Loucy (cell line): ENCODE data around the gene ARMC9.

Experiments used
- H2AFZ ChIP-seq: fragments of 200-600 bp; sonication (generic); 2 replicates; pipeline ENCODE4 v1.6.0; 2016; ENCODE audit warnings: antibody characterized with exemption, mild to moderate bottlenecking, low read length, moderate library complexity
- H3F3A ChIP-seq: fragments of 200-600 bp; 2 replicates; pipeline ENCODE4 v1.6.0; 2016; ENCODE audit warnings: antibody characterized with exemption, low read depth, mild to moderate bottlenecking
- H3K27me3 ChIP-seq: fragments of 200-600 bp; sonication (generic); 2 replicates; pipeline ENCODE4 v1.6.1; 2014; ENCODE audit warnings: low read length, mild to moderate bottlenecking; ENCODE audit not compliant: insufficient read depth, poor library complexity, severe bottlenecking
- H3K36me3 ChIP-seq: fragments of 200-600 bp; sonication (generic); 2 replicates; pipeline ENCODE4 v1.6.1; 2016; ENCODE audit warnings: low read length; ENCODE audit not compliant: insufficient read depth
- H3K4me1 ChIP-seq: fragments of 200-600 bp; sonication (generic); 2 replicates; pipeline ENCODE4 v1.5.1; 2014; ENCODE audit warnings: low read length, mild to moderate bottlenecking; ENCODE audit not compliant: insufficient read depth, poor library complexity, severe bottlenecking
- H3K4me2 ChIP-seq: fragments of 200-600 bp; sonication (generic); 2 replicates; pipeline ENCODE4 v1.6.0; 2014; ENCODE audit warnings: antibody characterized with exemption, low read length, low read depth, mild to moderate bottlenecking; ENCODE audit not compliant: poor library complexity, severe bottlenecking
- H3K4me3 ChIP-seq: fragments of 200-600 bp; sonication (generic); 2 replicates; pipeline ENCODE4 v1.5.1; 2014; ENCODE audit warnings: low read length, mild to moderate bottlenecking, mixed read lengths; ENCODE audit not compliant: poor library complexity, severe bottlenecking
- H3K79me2 ChIP-seq: fragments of 200-600 bp; sonication (generic); 2 replicates; pipeline ENCODE4 v1.6.1; 2014; ENCODE audit warnings: low read length; ENCODE audit not compliant: insufficient read depth
- H3K9ac ChIP-seq: fragments of 200-600 bp; sonication (generic); 2 replicates; pipeline ENCODE4 v1.6.0; 2014; ENCODE audit warnings: mild to moderate bottlenecking, low read depth, low read length, moderate library complexity; ENCODE audit not compliant: poor library complexity, severe bottlenecking
- H3K9me2 ChIP-seq: fragments of 200-600 bp; sonication (generic); replicated peaks from 2 replicates; pipeline ENCODE4 v1.6.1; 2016; ENCODE audit warnings: low read depth, low read length, mixed read lengths
- H3K9me3 ChIP-seq: fragments of 200-600 bp; sonication (generic); 2 replicates; pipeline ENCODE4 v1.6.1; 2014; ENCODE audit warnings: mild to moderate bottlenecking, antibody characterized with exemption, low read length, low read depth; ENCODE audit not compliant: insufficient read depth
- H4K20me1 ChIP-seq: fragments of 200-600 bp; sonication (generic); 2 replicates; pipeline ENCODE4 v1.6.0; 2014; ENCODE audit warnings: antibody characterized with exemption, low read length, mild to moderate bottlenecking; ENCODE audit not compliant: insufficient read depth, poor library complexity, severe bottlenecking
- EZH2phosphoT487 ChIP-seq: fragments of 200-600 bp; IDR thresholded peaks from 2 replicates; pipeline ENCODE4 v1.6.1; 2018; ENCODE audit warnings: antibody characterized with exemption, mild to moderate bottlenecking, moderate library complexity, borderline replicate concordance
- TF ChIP-seq, protein P1 (sequence below): fragments of 200-600 bp; sonication (generic); conservative IDR thresholded peaks from 2 replicates; pipeline ENCODE4 v1.5.1; 2014; ENCODE audit warnings: mild to moderate bottlenecking, antibody characterized with exemption, low read length

The ARMC9 gene

GRCh38 chr2:231207734-231208133 is 9.3 kb downstream of the ARMC9 start:
- Histone ChIP-seq H3K9me2 (no peaks in the 10 kb centered on the region), H3K9ac (no peak overlapping the region), H4K20me1 (no peaks in the 10 kb centered on the region), H2AFZ (no peak overlapping the region), H3K4me1 (no peaks in the 10 kb centered on the region), H3K27me3 (no peaks in the 10 kb centered on the region), H3K4me2 (no peak overlapping the region), H3K79me2 (no peaks in the 10 kb centered on the region), H3K36me3 (no peaks in the 10 kb centered on the region), H3F3A (no peaks in the 10 kb centered on the region), H3K9me3 (no peaks in the 10 kb centered on the region), H3K4me3 (no peak overlapping the region)
- TF ChIP-seq, protein P1, sequence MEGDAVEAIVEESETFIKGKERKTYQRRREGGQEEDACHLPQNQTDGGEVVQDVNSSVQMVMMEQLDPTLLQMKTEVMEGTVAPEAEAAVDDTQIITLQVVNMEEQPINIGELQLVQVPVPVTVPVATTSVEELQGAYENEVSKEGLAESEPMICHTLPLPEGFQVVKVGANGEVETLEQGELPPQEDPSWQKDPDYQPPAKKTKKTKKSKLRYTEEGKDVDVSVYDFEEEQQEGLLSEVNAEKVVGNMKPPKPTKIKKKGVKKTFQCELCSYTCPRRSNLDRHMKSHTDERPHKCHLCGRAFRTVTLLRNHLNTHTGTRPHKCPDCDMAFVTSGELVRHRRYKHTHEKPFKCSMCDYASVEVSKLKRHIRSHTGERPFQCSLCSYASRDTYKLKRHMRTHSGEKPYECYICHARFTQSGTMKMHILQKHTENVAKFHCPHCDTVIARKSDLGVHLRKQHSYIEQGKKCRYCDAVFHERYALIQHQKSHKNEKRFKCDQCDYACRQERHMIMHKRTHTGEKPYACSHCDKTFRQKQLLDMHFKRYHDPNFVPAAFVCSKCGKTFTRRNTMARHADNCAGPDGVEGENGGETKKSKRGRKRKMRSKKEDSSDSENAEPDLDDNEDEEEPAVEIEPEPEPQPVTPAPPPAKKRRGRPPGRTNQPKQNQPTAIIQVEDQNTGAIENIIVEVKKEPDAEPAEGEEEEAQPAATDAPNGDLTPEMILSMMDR = no peak
- no peak for TF ChIP-seq EZH2phosphoT487

DNA sequence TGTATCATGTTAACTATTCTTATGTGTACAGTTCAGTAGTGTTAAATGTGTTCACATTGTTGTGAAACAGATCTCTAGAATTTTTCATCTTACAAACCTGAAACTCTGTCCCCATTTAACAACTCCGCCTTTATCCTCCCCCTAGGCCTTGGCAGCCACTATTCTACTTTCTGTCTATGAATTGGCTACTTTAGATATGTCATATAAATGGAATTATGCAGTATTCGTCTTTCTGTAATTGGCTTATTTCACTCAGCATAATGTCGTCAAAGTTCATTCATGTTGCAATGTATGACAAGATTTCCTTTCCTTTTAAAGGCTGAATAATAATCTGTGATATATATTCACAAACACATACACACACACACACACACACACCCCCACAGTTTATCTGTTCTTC is 12.4 kb downstream of the ARMC9 start:
- Histone ChIP-seq H2AFZ (no peak overlapping the region), H3K27me3 (no peaks in the 10 kb centered on the region), H3K4me3 (no peak overlapping the region), H3K4me1 (no peaks in the 10 kb centered on the region), H4K20me1 (no peaks in the 10 kb centered on the region), H3K4me2 (no peak overlapping the region), H3K79me2 (no peaks in the 10 kb centered on the region), H3K9me2 (no peaks in the 10 kb centered on the region), H3K9me3 (no peaks in the 10 kb centered on the region), H3K36me3 (no peaks in the 10 kb centered on the region), H3F3A (no peaks in the 10 kb centered on the region), H3K9ac (no peak overlapping the region)
- TF ChIP-seq, protein P1 = no peak
- TF ChIP-seq EZH2phosphoT487 = no peak

GRCh38 chr2:231211486-231211885 is 13.1 kb downstream of the ARMC9 start:
- H3K4me1 ChIP-seq = no peaks in the 10 kb centered on the region
- H3K9ac ChIP-seq = no peak overlapping the region
- H3K9me2 ChIP-seq = no peaks in the 10 kb centered on the region
- no peak overlapping the region for H3K4me3 ChIP-seq
- no peaks in the 10 kb centered on the region for H3K36me3 ChIP-seq
- no peaks in the 10 kb centered on the region for H3K79me2 ChIP-seq
- no peaks in the 10 kb centered on the region for H3K9me3 ChIP-seq
- H3F3A ChIP-seq = no peaks in the 10 kb centered on the region
- H3K27me3 ChIP-seq = no peaks in the 10 kb centered on the region
- no peak overlapping the region for H3K4me2 ChIP-seq
- TF ChIP-seq EZH2phosphoT487 = no peak
- TF ChIP-seq, protein P1 = no peak
- no peaks in the 10 kb centered on the region for H4K20me1 ChIP-seq
- H2AFZ ChIP-seq = no peak overlapping the region
